GM18505 (cell line): ENCODE measurements around the gene BACH2.
"Not testable (repeated sequence)": the region's sequence is repeated elsewhere in the genome, so short reads cannot be mapped to it uniquely, and the experiment has no call there.

ENCODE experiments used
- ATAC-seq: cut with Tn5 transposase; IDR thresholded peaks from one replicate; pipeline ENCODE4 v1.9.1; 2021; ENCODE audit not compliant: unreplicated experiment
- POLR2A ChIP-seq: IDR thresholded peaks from 4 replicates; pipeline ENCODE4 v1.6.1; 2011; ENCODE audit warnings: borderline replicate concordance; ENCODE audit not compliant: insufficient read depth, insufficient read length; ENCODE audit errors: extremely low read depth

Gene BACH2

GRCh38 chr6:89975366-89975765 lies 321.3 kb downstream of the BACH2 start:
- TF ChIP-seq POLR2A = no peak
- ATAC-seq = no peak

- no peak for ATAC-seq
Measured at GRCh38 chr6:89974834-89975233, 321.8 kb downstream of the BACH2 start.

GRCh38 chr6:89972025-89972381 lies 324.6 kb downstream of the BACH2 start:
- ATAC-seq = no peak

More at GRCh38 chr6:89974834-89975233, 321.8 kb downstream of the BACH2 start:
- TF ChIP-seq POLR2A = no peak

DNA sequence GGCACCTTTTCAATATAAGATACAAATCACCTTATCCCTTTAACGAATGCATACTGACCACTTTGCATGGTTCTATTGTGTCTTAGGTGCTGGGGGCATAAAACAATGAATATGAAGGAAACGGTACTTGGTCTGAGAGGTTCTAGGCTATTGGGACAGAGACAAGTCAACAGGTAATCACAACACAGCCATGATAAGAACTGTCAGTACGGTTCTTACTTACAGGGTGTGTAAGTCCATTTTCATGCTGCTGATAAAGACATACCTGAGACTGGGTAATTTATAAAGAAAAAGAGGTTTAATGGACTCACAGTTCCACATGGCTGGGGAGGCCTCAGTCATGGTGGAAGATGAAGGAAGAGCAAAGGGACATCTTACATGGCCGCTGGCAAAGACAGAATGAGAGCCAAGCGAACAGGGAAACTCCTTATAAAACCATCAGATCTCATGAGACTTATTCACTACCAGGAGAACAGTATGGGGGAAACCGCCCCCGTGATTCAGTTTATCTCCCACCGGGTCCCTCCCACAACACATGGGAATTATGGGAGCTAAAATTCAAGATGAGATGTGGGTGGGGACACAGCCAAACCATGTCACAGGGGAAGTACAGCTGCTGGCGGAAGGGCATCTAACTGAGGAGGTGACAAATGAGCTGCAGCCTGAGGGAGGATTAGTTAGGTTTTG lies 325.2 kb downstream of the BACH2 start:
- ATAC-seq = not testable (repeated sequence)

More at GRCh38 chr6:89972025-89972381, 324.6 kb downstream of the BACH2 start:
- no peak for TF ChIP-seq POLR2A

GRCh38 chr6:89970609-89971337 lies 325.9 kb downstream of the BACH2 start:
- TF ChIP-seq POLR2A = no peak
- no peak for ATAC-seq

- no peak for ATAC-seq
- no peak for TF ChIP-seq POLR2A
Measured at GRCh38 chr6:89970072-89970471, 326.6 kb downstream of the BACH2 start.

DNA sequence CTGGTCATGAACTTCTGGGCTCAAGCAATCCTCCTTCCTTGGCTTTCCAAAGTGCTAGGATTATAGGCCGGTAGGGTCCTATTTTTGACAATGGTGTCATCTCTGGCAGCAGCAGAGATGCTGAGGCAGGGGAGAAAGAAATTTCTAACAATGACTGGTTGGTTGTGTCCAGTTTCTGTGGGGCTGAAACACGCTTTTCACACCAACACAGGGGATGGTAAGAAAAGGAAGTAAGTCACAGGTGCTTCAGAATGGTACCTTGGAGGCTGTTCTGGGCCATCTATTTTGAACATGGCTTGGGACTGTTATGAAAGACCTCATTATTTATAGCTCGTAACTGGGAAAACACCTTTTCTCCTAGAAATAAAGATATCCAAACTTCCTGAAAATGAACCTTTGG lies 329.7 kb downstream of the BACH2 start:
- no peak for ATAC-seq
- no peak for TF ChIP-seq POLR2A

DNA sequence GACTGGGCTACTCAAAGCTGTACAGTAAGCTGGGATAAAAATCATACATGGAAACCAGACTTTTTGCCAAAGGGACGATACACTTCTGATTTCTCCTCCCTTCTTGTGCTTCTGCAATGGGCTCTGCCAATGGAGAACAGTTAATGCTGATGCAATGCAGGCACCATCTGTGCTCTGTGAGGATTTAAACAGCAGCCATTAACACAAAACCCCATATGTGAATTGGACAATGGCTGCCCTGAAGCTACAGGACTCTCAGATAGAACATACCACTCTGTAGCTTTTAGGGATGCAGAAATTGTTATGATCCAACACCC lies 330.5 kb downstream of the BACH2 start:
- ATAC-seq = no peak
- no peak for TF ChIP-seq POLR2A

- ATAC-seq = no peak
Measured at GRCh38 chr6:89965441-89966227, 331.0 kb downstream of the BACH2 start.

GRCh38 chr6:89963391-89963790 lies 333.3 kb downstream of the BACH2 start:
- no peak for TF ChIP-seq POLR2A

More at GRCh38 chr6:89965441-89966227, 331.0 kb downstream of the BACH2 start:
- no peak for TF ChIP-seq POLR2A

DNA sequence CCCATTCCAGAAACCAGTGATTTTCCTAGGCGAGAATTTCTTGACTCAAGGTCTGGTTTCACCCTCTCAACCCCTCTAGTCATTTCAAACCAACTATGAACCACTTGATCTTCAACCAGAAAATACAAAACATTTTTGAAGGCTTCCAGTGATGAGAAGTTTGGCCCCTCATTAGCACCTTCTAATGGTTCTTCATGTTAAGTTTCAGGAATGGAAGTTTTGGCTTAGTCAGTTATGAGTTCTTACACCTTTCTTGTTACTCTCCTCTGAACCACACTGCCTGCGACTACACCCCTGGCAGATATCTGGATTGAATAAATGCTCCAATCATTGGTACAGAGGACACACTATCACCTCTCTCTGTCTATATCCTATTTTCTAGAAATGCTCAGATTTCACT lies 335.2 kb downstream of the BACH2 start:
- ATAC-seq = no peak
- no peak for TF ChIP-seq POLR2A

More at GRCh38 chr6:89963391-89963790, 333.3 kb downstream of the BACH2 start:
- ATAC-seq = no peak

DNA sequence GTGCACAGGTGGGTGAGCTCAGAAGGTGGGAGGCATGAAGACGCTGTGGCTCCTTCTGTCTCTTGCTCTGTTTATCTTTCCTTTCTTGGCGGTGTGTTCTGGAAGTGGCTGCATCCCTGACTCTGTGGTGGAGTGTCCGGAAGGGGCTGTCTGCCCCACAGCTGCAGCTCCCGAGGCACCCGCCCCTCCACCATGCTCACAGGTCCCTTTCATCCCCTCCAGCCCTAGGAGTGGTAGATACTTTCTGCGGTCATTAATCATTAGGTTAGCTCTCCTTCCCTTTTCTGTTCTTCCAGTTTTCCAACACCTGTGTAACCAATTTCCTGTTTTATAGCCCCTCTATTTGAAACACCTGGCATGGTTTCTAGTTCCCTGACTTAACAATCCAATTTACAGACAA lies 336.8 kb downstream of the BACH2 start:
- no peak for ATAC-seq
- no peak for TF ChIP-seq POLR2A

- ATAC-seq = no peak
- TF ChIP-seq POLR2A = no peak
Measured at GRCh38 chr6:89956182-89956581, 340.5 kb downstream of the BACH2 start.

DNA sequence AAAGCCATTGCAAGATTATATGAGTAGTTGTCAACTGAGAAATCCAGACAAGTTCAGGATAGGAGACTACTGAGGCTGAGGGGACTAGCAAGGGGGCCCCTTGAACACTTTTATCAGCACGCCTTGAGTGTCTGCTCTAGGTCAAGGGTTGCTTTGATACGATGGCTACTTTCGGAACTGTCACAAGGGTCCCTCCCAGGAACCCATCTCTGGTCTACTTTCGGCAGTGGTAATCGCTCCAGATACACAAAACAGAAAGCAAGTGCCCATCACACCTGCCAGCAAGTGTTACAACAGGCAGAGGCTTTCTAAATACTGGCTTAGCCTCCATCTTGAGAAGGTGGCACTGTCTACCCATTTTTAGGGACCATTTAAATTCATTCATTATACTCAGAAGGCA lies 341.3 kb downstream of the BACH2 start:
- TF ChIP-seq POLR2A = no peak
- no peak for ATAC-seq

- no peak for TF ChIP-seq POLR2A
- no peak for ATAC-seq
Measured at GRCh38 chr6:89954721-89955148, 341.9 kb downstream of the BACH2 start.

DNA sequence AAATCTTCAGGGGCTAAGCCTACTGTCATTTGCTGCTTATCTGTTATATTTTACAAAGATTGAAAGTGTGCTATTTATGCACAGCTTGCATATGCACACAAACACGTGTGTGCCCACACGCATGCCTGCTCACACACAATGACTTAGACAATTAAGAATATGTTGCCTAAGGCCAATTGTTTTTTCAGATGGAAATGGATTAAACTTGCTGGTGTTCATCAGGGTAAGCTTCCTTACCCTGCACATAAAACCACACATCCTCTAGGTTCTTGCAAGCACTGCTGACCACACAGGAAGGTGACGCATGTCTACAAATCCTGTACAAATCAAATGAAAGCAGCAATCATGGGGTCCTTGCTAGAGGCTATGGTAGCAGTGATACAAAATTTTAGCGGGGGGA lies 344.0 kb downstream of the BACH2 start:
- no peak for TF ChIP-seq POLR2A
- ATAC-seq = no peak
